Muscle of leg (tissue), 11 donors: Measurements from ENCODE around the gene ADGRE2. TPM values are rescaled to one million over a fixed set of nuclear protein-coding genes. Genes with fewer than 3 reads are reported as not detected.

Source experiments
- DNase-seq: peaks from one replicate; pipeline ENCODE4 v3.0.0; 2013
- H3K27ac ChIP-seq: one replicate; pipeline ENCODE4 v1.5.1; 2013; ENCODE audit warnings: mild to moderate bottlenecking, low read length, control low read depth
- H3K27me3 ChIP-seq: one replicate; pipeline ENCODE4 v1.6.1; 2013; ENCODE audit warnings: low read length; ENCODE audit not compliant: control insufficient read depth, insufficient read depth
- H3K36me3 ChIP-seq: one replicate; pipeline ENCODE4 v1.6.1; 2013; ENCODE audit warnings: low read length; ENCODE audit not compliant: control insufficient read depth, insufficient read depth
- H3K4me1 ChIP-seq: one replicate; pipeline ENCODE4 v1.6.1; 2013; ENCODE audit warnings: low read length; ENCODE audit not compliant: control insufficient read depth, insufficient read depth
- H3K4me3 ChIP-seq: one replicate; pipeline ENCODE4 v1.5.1; 2013; ENCODE audit warnings: low read length, control low read depth
- H3K9me3 ChIP-seq: replicated peaks from 2 replicates; pipeline ENCODE4 v1.6.1; 2013; ENCODE audit warnings: low read depth, low read length; ENCODE audit not compliant: control insufficient read depth
- WGBS: methylation state at CpG from one replicate; pipeline ENCODE4 v1.1.5; 2013; ENCODE audit warnings: missing lambda C conversion rate; ENCODE audit not compliant: insufficient coverage; 5-methylcytosine and 5-hydroxymethylcytosine counted together
- polyA plus RNA-seq, 8 donors: library from polyadenylated mRNA; unstranded; fragments of 120-200 nt; gene quantifications; one replicate each; pipeline versions ENCODE4 v1.2.1 to v1.2.3, GENCODE V29; 2013; ENCODE audit warnings: inconsistent platforms in 1 of 8, low replicate concordance in 1 of 8; ENCODE audit not compliant: insufficient read length in 8 of 8, insufficient read depth in 1 of 8
- total RNA-seq: library from RNA; stranded (reverse); fragments of 120-200 nt; gene quantifications from one replicate; pipeline ENCODE4 v1.2.4, GENCODE V29; 2013

Gene ADGRE2
- total and polyA plus RNA-seq, 9 donors = 0.22 to 3.6 (median 0.49) TPM

GRCh38 chr19:14748601-14749000 lies 29.8 kb downstream of the ADGRE2 start:
- no peak for DNase-seq
- no peak overlapping the region for H3K4me3 ChIP-seq
- no peaks in the 10 kb centered on the region for H3K27me3 ChIP-seq
- no peaks in the 10 kb centered on the region for H3K4me1 ChIP-seq
- H3K27ac ChIP-seq = no peak overlapping the region
- H3K36me3 ChIP-seq = no peaks in the 10 kb centered on the region
- WGBS = 100% methylated on average over 1 of the region's 6 CpGs
- H3K9me3 ChIP-seq = no peaks in the 10 kb centered on the region

GRCh38 chr19:14746886-14747285 lies 31.5 kb downstream of the ADGRE2 start:
- DNase-seq = no peak
- Histone ChIP-seq H3K27ac (no peak overlapping the region), H3K9me3 (no peaks in the 10 kb centered on the region), H3K36me3 (no peaks in the 10 kb centered on the region), H3K4me1 (no peaks in the 10 kb centered on the region), H3K27me3 (no peaks in the 10 kb centered on the region), H3K4me3 (no peak overlapping the region)
- WGBS = no CpG with 5 or more reads among the region's 4 CpGs

- no peak for DNase-seq
- Histone ChIP-seq H3K4me1 (no peaks in the 10 kb centered on the region), H3K9me3 (no peaks in the 10 kb centered on the region), H3K27ac (no peak overlapping the region), H3K36me3 (no peaks in the 10 kb centered on the region), H3K4me3 (no peak overlapping the region), H3K27me3 (no peaks in the 10 kb centered on the region)
- WGBS = 50% methylated on average over 2 of the region's 5 CpGs
Observed at GRCh38 chr19:14735915-14736314, 42.4 kb downstream of the ADGRE2 start.

DNA sequence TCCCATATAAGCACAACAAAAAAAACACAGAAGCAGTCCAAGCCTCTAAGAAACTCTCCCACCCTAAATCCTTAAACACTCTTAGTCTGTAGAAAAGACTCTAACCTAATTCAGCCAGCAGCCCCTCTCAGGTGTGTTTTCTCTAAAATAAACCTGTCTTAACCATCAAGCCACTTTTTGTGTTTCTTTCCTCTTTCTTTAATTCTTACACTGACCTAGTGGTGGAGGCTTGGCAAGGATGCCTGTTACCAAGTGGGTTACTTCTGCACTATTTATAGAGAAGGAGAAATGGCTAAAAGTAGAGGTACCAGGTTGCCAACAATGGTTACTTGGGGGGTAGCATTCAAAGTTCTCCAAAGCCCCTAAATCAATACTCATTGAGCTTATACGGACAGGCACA lies 44.8 kb downstream of the ADGRE2 start:
- WGBS = 100% methylated on average over 1 of the region's 1 CpG
- Histone ChIP-seq H3K36me3 (no peaks in the 10 kb centered on the region), H3K9me3 (peaks cover 5% of the 10 kb centered on the region), H3K27ac (no peak overlapping the region), H3K4me3 (no peak overlapping the region), H3K4me1 (no peaks in the 10 kb centered on the region), H3K27me3 (no peaks in the 10 kb centered on the region)
- no peak for DNase-seq

- DNase-seq = no peak
- H3K36me3 ChIP-seq = no peaks in the 10 kb centered on the region
- no peaks in the 10 kb centered on the region for H3K4me1 ChIP-seq
- no peak overlapping the region for H3K27ac ChIP-seq
- H3K27me3 ChIP-seq = no peaks in the 10 kb centered on the region
- no peak overlapping the region for H3K4me3 ChIP-seq
- peaks cover 5% of the 10 kb centered on the region for H3K9me3 ChIP-seq
Observed at GRCh38 chr19:14732510-14732909, 45.9 kb downstream of the ADGRE2 start.

- no peaks in the 10 kb centered on the region for H3K36me3 ChIP-seq
- H3K27me3 ChIP-seq = no peaks in the 10 kb centered on the region
- 65% methylated on average over 10 of the region's 10 CpGs for WGBS
- no peak overlapping the region for H3K27ac ChIP-seq
- H3K9me3 ChIP-seq = peaks cover 10% of the 10 kb centered on the region
- no peak for DNase-seq
- H3K4me1 ChIP-seq = no peaks in the 10 kb centered on the region
- no peak overlapping the region for H3K4me3 ChIP-seq
Observed at GRCh38 chr19:14731200-14731599, 47.2 kb downstream of the ADGRE2 start.

GRCh38 chr19:14728595-14728994 lies 49.8 kb downstream of the ADGRE2 start:
- Histone ChIP-seq H3K27me3 (no peaks in the 10 kb centered on the region), H3K4me3 (no peak overlapping the region), H3K27ac (no peak overlapping the region), H3K36me3 (no peaks in the 10 kb centered on the region), H3K4me1 (no peaks in the 10 kb centered on the region), H3K9me3 (peaks cover 26% of the 10 kb centered on the region)
- DNase-seq = no peak
- 95% methylated on average over 3 of the region's 7 CpGs for WGBS

DNA sequence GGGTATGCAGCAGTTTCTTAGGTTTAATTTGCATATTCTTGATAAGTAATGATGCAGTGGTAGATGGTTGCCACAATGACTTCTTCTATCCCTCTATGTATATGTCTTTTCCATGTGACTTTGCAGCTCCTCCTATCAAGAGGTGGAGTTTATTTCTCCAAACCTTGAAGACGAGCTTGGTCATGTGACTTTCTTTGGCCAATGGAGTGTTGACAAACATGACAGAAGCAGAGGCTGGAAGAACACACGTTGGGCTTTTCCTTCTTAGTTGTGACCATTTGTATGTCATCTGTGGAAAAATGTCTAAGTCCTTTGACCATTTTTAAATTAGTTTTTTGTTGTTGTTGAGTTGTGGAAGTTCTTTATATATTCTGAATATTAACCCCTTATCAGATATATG lies 56.2 kb downstream of the ADGRE2 start:
- 100% methylated on average over 1 of the region's 2 CpGs for WGBS
- peaks cover 60% of the 10 kb centered on the region for H3K9me3 ChIP-seq
- no peaks in the 10 kb centered on the region for H3K4me1 ChIP-seq
- H3K27me3 ChIP-seq = no peaks in the 10 kb centered on the region
- no peak overlapping the region for H3K27ac ChIP-seq
- H3K4me3 ChIP-seq = no peak overlapping the region
- H3K36me3 ChIP-seq = peaks cover 24% of the 10 kb centered on the region
- DNase-seq = no peak

DNA sequence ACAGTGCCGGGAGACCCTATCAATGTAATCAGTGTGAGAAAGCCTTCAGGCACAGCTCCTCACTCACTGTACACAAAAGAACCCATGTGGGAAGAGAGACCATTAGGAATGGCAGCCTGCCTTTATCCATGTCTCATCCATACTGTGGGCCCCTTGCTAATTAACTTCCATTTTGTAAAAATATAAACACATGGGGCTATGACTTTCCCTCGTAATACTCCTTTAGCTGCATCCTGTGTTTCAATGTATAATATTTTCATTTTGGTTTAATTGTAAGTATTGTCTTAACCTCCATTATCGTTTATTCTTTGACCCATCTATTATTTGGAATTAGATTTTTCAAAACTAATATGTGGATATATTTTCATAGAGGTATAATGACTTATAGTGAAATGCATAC lies 59.2 kb downstream of the ADGRE2 start:
- peaks cover 53% of the 10 kb centered on the region for H3K36me3 ChIP-seq
- WGBS = no CpG with 5 or more reads among the region's 3 CpGs
- no peak overlapping the region for H3K4me3 ChIP-seq
- no peak overlapping the region for H3K27ac ChIP-seq
- no peak for DNase-seq
- peaks cover 64% of the 10 kb centered on the region for H3K9me3 ChIP-seq
- H3K4me1 ChIP-seq = no peaks in the 10 kb centered on the region
- H3K27me3 ChIP-seq = no peaks in the 10 kb centered on the region

- H3K4me3 ChIP-seq = no peak overlapping the region
- DNase-seq = no peak
- WGBS = 95% methylated on average over 14 of the region's 18 CpGs
- no peaks in the 10 kb centered on the region for H3K27me3 ChIP-seq
- H3K4me1 ChIP-seq = no peaks in the 10 kb centered on the region
- H3K9me3 ChIP-seq = peaks cover 64% of the 10 kb centered on the region
- no peak overlapping the region for H3K27ac ChIP-seq
- peaks cover 58% of the 10 kb centered on the region for H3K36me3 ChIP-seq
Observed at GRCh38 chr19:14718522-14719116, 59.7 kb downstream of the ADGRE2 start.

DNA sequence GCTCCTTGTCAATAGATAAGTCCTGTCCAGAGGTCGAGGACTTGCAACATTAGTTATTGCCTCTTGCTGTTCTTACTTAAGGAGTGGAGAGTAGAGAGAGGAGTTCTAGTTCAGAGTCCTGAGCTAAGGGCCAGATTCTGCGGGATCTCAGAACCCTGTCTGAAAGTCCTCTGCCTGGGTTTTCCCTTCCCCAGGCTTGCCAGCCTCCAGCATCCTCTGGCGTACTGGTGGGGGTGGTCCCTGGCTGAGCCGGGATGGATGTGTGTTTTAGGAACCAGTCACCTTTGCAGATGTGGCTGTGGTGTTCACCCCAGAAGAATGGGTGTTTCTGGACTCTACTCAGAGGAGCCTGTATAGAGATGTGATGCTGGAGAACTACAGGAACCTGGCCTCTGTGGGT lies 62.5 kb downstream of the ADGRE2 start:
- Histone ChIP-seq H3K9me3 (peaks cover 55% of the 10 kb centered on the region), H3K27me3 (no peaks in the 10 kb centered on the region), H3K27ac (no peak overlapping the region), H3K4me1 (no peaks in the 10 kb centered on the region), H3K4me3 (no peak overlapping the region), H3K36me3 (peaks cover 76% of the 10 kb centered on the region)
- 100% methylated on average over 2 of the region's 4 CpGs for whole genome bisulfite sequencing
- no peak for DNase-seq
